GM19395 (cell line): ENCODE measurements around the gene B3GALT5.
"Not testable (repeated sequence)": the region's sequence is repeated elsewhere in the genome, so short reads cannot be mapped to it uniquely, and the experiment has no call there.

ENCODE experiments used
- ATAC-seq: cut with Tn5 transposase; IDR thresholded peaks from one replicate; pipeline ENCODE4 v1.9.1; 2021; ENCODE audit warnings: mild to moderate bottlenecking, moderate library complexity; ENCODE audit not compliant: unreplicated experiment

The B3GALT5 gene

DNA sequence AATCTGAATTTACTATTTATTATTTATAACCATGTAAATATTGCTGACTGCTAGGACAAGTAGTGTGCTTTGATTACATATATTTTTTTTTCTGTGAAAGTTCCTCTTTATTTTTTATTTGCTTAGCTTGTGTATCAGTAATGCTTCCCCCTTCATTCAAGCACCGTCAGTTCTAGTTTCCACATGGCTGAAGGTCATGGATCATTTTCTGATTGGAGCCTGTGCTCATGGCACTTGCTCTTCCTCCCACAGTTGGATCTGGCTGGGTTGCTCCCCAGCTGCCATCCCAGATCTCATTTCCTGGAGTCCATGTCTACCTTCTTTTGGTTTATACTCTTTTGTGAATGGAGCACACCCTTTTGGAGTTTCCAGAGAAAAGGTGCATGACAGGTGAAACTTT lies 75.3 kb downstream of the B3GALT5 start:
- ATAC-seq = no peak

DNA sequence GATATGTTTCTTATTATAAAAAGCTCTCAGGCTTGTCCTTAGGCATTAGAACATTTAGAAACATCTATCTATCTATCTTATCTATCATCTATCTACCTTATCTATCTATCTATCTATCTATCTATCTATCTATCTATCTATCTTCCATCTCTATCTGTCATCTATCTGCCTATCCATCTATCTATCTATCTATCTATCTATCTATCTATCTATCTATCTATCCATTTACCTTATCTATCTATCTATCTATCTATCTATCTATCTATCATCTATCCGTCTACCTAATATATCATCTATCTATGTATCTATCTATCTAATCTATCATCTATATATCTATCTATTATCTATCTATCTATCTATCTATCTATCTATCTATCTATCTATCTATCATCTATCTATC lies 77.1 kb downstream of the B3GALT5 start:
- ATAC-seq = not testable (repeated sequence)

DNA sequence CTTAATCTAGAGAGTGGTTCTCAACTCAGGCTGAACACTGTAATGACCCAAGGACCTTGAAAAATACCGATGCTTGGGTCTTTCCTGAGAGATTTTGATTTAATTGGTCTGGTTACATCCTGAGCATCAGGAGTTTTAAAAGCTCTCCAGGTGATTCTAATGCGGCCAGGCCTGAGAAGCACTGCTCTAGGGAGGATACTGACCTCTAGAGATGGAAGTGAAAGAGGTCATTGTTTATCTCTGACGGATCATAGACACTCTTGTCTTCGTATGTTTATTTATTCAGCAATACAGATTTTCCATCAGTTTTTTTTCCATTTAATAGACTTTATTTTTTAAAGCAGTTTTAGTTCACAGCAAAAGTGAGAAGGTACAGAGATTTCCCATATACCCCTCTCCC lies 77.7 kb downstream of the B3GALT5 start:
- ATAC-seq = no peak

DNA sequence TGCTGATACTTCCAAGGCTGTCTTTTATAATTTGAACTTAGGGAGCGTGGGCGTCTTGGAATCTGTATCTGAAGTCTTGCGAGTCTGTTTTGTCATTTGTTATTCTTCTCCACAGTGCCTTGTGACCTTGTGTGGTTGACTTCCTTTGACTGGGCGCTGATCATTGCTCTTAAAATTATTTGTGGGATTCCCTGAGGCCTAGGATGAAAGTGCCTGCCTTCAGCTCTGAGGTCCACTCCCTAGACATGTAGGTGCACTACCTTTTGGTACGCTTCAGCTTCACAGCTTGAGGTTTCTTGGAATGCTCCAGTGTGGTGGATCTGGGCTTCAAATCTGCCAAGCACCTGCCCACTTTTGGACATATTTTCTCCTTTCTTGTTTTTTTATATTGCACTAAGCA lies 82.0 kb downstream of the B3GALT5 start:
- no peak for ATAC-seq

DNA sequence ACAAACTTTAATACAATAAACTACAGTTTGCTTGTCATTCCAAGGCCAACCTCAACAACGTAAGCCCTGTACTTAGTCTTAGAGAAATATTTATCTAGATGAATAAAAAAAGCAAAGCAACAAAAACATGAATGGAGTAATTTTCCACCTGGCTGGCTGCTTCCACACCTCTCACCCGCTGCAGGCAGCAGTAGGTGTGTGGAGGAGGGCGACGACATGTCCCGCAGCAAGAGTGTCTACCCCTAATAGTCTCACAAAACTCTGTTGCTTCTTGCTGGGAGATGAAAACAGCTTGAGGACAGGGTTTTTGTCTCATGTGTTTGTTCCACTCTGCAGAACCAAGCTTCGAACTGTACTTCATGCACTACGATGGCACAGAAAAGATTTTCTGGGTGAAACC lies 83.5 kb downstream of the B3GALT5 start:
- ATAC-seq = no peak

DNA sequence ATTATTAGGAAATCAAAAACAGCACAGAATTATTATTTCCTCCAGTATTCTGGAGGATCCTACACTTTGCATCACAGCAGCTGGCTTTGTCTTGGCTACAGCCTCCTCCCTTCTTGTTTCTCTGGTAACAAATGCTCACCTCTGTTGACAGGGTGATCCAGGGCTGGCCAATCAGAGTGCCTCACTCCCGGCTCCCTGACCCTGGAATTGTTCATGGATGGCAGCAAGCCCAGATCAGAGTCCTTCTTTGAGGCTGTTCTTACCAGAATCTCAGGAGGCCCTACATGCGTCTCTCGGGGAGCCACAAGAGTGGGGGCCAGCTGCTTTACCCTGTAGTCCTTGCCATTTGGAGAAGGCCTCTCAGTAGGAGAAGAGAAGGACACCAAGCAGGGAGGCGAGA lies 83.9 kb downstream of the B3GALT5 start:
- no peak for ATAC-seq

DNA sequence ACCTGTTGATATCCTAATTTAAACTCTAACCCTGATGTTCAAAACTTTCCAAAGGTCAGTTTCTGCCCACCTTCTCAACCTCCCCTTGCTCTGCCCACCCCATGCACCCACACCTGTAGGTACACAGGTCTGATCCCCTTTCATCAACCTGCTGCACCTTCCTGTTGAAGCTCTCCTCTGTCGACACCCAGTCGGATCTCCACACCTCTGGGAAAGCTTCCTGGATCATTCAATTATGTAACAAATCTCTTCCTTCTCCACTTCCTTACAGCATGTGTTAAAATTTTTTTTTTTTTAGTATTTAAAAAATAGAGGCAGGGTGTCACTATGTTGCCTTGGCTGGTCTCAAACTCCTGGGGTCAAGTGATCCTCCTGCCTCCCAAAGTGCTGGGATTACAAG lies 87.6 kb downstream of the B3GALT5 start:
- no peak for ATAC-seq

DNA sequence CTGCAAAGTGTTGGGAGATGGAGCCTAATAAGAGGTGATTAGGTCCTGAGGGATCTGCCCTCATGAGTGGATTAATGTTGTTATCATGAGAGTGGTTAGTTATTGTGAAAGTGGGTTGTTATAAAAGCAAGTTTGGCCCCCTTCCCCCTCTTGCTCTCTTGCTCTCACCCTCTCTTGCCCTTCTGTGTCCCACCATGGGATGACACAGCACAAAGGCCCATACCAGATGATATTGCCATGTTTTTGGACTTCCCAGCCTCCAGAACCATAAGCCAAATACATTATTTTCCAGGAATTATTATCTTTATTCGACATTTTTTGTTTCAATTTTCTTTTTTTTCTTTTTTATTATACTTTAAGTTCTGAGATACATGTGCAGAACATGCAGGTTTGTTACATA lies 90.8 kb downstream of the B3GALT5 start:
- ATAC-seq = no peak

DNA sequence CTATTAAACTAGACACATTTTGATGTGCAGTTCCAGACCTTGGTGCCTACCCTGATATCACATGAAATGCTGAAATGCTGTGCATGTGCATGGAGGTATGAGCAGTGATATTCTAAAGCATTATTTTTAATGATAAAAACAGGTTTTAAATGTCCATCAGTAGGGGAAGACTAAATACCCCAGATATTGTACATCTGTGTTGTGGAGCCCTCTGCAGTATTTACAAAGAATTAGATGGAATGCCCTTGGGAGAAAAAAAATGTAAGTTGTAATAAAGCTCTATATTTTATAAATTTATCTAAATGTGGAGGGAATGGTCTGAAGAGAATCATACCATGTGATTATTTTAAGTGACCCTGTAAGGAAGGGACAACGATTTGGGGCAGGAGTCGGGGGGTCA lies 93.1 kb downstream of the B3GALT5 start:
- ATAC-seq = no peak

DNA sequence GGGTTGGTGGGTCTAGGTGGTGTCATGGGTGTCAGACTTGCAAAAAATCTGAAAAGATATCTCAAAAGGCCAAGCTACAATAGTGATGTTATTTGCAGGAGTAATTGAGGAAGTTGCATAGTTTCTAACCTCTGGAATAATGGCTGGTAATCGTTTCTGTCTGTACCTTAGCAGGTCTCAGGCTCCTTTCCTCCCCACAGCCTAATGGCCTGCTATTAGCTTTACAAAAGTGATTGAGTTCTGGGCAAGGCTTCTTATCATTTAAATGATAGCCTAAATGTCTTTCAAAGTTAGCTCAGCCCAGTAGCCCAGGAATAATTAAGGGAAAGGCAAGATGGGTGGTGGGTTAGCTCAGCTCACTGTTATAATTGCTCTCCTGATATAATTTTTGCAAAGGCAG lies 94.6 kb downstream of the B3GALT5 start:
- ATAC-seq = no peak

DNA sequence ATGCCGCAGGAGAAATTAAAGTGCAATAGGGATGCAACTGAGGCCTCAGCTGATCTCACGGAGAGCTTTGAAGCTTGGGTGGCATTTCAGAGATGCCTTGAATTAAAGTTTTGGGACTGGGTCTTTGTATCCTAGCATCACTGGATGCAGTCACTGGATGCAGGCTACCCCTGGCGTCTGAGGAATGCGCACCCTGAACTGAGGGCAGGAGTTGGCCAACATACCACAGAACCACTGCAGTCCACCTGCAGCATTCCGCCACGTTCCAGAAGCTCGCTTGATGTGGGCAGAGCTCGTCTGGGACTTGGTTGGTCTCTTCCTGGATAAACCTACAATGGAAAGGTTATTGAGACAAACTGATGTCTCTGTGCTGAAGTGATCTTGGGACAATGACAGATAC lies 98.1 kb downstream of the B3GALT5 start:
- ATAC-seq = no peak

DNA sequence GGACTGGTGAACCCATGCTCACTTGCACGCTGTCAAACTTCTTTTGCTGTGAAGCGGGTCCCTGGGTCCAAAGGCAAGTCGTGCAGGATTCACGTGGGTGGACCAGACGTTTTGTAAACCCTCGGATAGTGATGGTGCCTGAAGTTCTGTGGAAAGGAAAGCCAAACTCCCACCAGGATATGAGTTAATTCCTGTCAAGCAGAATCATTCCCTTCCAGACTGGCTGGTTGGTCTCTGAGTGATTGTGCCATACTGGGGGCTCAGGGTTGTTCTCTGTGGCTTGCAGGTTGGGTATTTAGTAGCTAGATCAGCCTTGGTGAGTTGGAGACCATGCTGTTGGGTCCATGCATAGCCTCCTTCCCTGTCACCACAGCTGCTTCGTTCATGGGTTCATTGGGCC lies 99.5 kb downstream of the B3GALT5 start:
- no peak for ATAC-seq

DNA sequence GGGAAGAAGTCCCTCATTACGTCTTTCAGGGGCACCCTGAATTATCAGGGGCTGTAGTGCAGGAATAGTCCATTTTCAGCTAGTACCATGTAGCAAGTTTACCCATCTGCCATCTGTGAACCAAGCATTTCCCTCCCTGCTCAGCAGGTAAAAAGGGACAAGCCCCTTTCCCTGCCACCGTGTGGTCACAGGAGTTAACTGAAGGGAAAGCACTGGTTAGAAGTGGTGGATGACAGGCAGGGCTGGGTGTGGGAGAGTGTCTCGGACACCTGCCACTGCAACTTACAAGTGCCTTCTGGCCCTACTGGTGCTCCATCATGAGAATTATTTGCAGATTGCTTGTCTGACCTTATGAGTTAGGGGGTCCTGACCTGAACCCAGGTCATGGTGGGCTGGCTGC lies 100.2 kb downstream of the B3GALT5 start:
- ATAC-seq = no peak

DNA sequence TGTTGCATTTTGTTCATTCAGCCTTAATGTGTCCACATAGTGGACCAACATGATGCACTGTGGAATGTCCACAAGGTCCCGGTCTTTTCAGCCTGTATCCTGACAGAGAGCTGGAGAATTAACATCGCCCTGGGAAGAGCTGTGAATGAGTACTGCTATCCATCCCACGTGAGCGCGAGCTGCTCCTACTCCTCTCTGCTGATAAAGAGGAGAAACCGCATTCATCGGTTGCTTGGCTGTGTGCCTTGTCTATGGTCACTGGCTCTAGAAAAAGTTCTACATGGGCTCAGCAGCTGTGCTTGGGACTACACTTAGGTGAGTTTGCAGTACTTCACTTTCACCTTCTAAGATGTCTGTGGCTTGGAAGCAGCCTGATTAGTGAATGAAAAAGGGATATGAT lies 101.2 kb downstream of the B3GALT5 start:
- ATAC-seq = no peak

DNA sequence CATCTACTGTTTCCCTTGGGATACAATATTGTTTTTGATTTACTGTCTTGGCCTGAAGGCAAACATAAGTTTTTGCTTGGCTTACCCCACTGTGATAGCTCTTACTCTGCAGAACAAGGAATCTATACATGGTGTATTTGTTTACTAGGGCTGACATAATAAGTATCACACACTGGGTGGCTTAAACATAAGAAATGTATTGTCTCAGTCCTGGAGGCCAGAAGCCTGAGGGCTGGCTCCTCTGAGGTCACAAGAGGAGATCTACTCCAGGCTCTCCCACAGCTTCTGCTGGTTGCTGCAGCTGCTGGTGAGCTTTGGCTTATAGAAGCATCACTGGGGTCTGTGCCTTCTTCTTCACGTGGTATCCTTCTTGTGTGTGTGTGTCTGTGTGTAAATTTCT lies 101.6 kb downstream of the B3GALT5 start:
- no peak for ATAC-seq

DNA sequence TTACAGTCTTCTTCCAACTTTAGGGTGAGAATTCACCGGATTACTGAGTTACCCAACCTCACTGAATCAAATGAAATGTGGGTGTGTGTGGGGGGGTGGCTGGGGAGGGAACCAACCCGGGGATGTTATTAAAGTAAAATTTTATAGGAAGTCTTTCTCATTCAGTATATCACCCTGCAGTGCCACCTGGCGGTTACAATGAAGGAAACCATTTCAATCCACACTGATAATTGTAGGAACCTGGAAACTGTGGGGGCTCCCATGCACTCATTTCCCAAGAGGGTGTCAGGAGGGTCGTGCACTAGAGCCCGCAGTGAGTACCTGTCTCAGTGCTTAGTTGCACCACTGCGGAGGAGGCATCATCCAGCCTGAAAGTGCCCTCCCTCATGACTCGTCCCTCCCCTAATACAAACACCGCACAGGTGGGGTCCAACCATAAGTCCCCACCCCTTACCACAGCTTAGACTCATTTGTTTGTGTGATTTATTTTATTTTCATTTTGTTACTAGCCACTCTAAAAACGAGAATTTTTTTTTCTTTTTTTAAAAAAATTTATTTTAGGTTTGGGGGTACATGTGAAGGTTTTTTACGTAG lies 103.2 kb downstream of the B3GALT5 start:
- no peak for ATAC-seq

DNA sequence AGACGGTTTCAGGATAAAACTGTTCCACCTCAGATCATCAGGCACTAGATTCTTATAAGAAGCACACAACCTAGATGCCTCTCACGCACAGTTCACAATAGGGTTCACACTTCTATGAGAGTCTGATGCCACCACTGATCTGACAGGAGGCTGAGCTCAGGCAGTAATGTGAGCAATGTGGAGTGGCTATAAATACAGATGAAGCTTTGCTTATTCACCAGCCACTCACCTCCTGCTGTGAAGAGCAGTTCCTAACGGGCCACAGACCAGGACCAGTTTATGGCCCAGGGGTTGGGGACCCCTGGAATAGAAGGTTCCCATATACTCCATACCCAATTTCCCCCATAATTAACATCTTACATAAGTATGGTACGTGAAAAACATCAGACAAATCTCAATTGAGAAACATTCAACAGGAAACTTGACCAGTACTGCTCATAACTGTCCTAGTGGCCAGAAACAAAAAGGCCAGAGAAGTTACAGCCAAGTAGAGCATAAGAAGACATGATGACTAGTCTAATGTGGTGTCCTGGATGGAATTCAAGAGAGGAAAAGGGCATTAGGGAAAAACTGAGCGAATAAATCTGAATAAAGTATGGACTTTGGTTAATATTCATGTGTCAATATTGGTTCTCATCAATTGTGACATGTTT lies 107.5 kb downstream of the B3GALT5 start:
- ATAC-seq = no peak

DNA sequence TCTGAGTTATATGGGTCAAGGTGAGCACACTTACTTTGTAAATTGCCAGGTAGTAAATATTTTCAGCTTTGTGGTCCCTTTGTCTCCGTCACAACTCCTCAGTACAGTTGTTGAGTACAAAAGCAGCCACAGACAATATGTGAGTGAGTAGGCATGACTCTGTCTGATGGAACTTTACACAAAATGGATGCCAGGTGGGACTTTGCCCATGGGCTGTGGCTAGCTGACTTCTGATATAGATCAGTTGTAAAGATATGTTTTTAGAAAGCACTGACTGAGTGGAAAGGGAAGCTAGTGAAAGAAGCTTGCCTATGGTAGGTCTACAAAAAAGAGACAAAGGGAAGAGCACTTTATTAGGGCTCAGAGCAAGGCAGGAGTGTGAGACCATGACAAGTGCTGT lies 109.1 kb downstream of the B3GALT5 start:
- no peak for ATAC-seq
